ENCODE results near the gene HSPB8.

Gene HSPB8

GRCh38 chr12:119239040-119239439, 60.3 kb downstream of the HSPB8 start:
- no peak overlapping the region for H3K4me3 ChIP-seq (ENCODE audit: low read length)
- TF ChIP-seq ZNF274 (IDR thresholded peaks at IDR 0.05; ENCODE audit: low read depth, low read length), result no peak

- no peak overlapping the region for H3K4me3 ChIP-seq (ENCODE audit: low read length)
- no peak for TF ChIP-seq ZNF274 (IDR thresholded peaks at IDR 0.05; ENCODE audit: low read depth, low read length)
Measured at GRCh38 chr12:119241049-119241448, 62.3 kb downstream of the HSPB8 start.

DNA sequence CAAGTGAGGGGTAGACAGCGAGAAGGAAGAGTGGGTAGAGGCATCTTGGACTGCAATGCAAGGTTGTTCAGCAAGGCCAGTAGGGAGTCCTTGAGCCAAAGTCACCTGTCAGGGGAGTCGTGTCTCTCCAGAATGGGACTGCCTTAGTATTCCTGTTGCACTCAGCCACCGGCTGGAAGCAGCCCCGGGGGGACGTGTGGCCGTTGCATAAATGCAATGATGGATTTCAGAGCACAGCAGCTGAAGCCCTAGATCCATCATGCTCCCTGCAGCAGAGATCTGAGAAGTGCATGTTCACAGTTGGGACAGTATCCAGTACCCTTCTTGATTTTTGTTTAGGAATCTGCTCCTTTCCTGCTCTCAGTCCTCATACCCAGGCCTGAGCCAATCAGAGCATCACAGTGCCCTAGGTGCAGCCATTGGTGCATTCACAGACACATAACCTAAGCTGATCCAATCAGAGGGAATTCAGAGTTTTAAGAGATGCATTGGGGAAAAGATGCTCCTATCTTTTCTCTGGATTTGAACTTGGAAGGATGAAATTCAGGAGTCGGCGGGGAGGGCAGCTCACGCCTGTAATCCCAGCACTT, 62.9 kb downstream of the HSPB8 start:
- TF ChIP-seq ZNF274 (IDR thresholded peaks at IDR 0.05; ENCODE audit: low read depth, low read length), result no peak
- H3K4me3 ChIP-seq (ENCODE audit: low read length), result no peak overlapping the region

All from GM08714 (cell line).